K562 (cell line): ENCODE data around the gene GYG2. TPM values are rescaled to one million over a fixed set of nuclear protein-coding genes. Genes with fewer than 3 reads are reported as not detected.

Experiments
- ATAC-seq: fragments of 200-7000 bp; cut with Tn5 transposase; 3 replicates; pipeline ENCODE4 v1.9.1; 2020; ENCODE audit warnings: moderate library complexity
- BruUV-seq: library from RNA; stranded (reverse); fragments of 400-500 nt; replicated peaks from 2 replicates; lab custom pipeline; 2021; lab: Mats Ljungman, UMichigan
- CTCF ChIA-PET: fragments of 300-600 bp; formaldehyde crosslinking; extraction: SDS; loops from one replicate; lab custom pipeline; 2021; ENCODE audit warnings: low intra/inter-chr PET ratio; lab: Yijun Ruan, JAX
- POLR2A ChIA-PET: fragments of 300-600, 350-650 bp; sonication (Branson Sonifier 250); formaldehyde crosslinking; extraction: SDS; loops from one replicate; lab custom pipeline; 2021; ENCODE audit warnings: antibody characterized with exemption, inconsistent platforms; lab: Yijun Ruan, JAX
- DNase-seq, 4 experiments: peaks; one replicate each; pipeline versions ENCODE4 v3.0.0 to v3.0.0-alpha.2; 2011 to 2018; ENCODE audit warnings: low spot score in 3 of 4, mixed read lengths in 3 of 4; ENCODE audit errors: extremely low read depth in 1 of 4
- FAIRE-seq: peaks from 2 replicates; lab custom pipeline; 2011; peaks lifted over from hg19 to GRCh38; lab: Jason Lieb, UNC
- H2AFZ ChIP-seq: 2 replicates; pipeline ENCODE4 v1.6.0; 2011; ENCODE audit warnings: low read depth, low read length, control low read depth, inconsistent platforms
- H3K27ac ChIP-seq: fragments of 200-600 bp; 3 replicates; pipeline ENCODE4 v1.8.0; 2011; ENCODE audit warnings: low read depth, mild to moderate bottlenecking, control low read depth, inconsistent platforms, low read length, moderate library complexity, mixed read lengths; ENCODE audit errors: extremely low read depth
- H3K27me3 ChIP-seq, 2 experiments: fragments of 300-600 bp in 1 of 2; 2 replicates in 1 of 2; 3 replicates in 1 of 2; pipeline versions ENCODE4 v1.6.0 to v1.8.0; 2011; ENCODE audit warnings: inconsistent platforms in 2 of 2, low read length in 2 of 2, mild to moderate bottlenecking in 1 of 2, mixed read lengths in 1 of 2, moderate library complexity in 1 of 2; ENCODE audit not compliant: control insufficient read depth in 2 of 2, insufficient read depth in 2 of 2
- H3K36me3 ChIP-seq: fragments of 300-600 bp; 3 replicates; pipeline ENCODE4 v1.8.0; 2011; ENCODE audit warnings: mild to moderate bottlenecking, low read length, inconsistent platforms; ENCODE audit not compliant: control insufficient read depth, insufficient read depth
- H3K4me1 ChIP-seq, 2 experiments: fragments of 200-600 bp in 1 of 2; replicated peaks in 1 of 2; 2 replicates in 1 of 2; 3 replicates in 1 of 2; pipeline versions ENCODE4 v1.5.1 to v1.8.0; 2011; ENCODE audit warnings: inconsistent platforms in 2 of 2, low read length in 2 of 2, mild to moderate bottlenecking in 1 of 2, mixed read lengths in 1 of 2, moderate library complexity in 1 of 2; ENCODE audit not compliant: control insufficient read depth in 2 of 2, insufficient read depth in 2 of 2
- H3K4me2 ChIP-seq: 2 replicates; pipeline ENCODE4 v1.6.1; 2011; ENCODE audit warnings: low read length, control low read depth, inconsistent platforms, mixed read lengths; ENCODE audit not compliant: insufficient read depth
- H3K4me3 ChIP-seq: fragments of 200-600 bp; sonication (generic), shearing (Covaris generic); 2 replicates; pipeline ENCODE4 v1.5.1; 2016; ENCODE audit warnings: control low read depth, inconsistent platforms
- H3K79me2 ChIP-seq: fragments of 200-600 bp; 3 replicates; pipeline ENCODE4 v1.8.0; 2011; ENCODE audit warnings: low read length, inconsistent platforms; ENCODE audit not compliant: control insufficient read depth, insufficient read depth
- H3K9ac ChIP-seq, 2 experiments: 2 replicates each; pipeline versions ENCODE4 v1.6.0 to v1.6.1; 2011; ENCODE audit warnings: low read depth in 2 of 2, low read length in 2 of 2, control low read depth in 1 of 2, inconsistent platforms in 1 of 2, mild to moderate bottlenecking in 1 of 2, mixed read lengths in 1 of 2; ENCODE audit not compliant: insufficient read depth in 1 of 2
- H3K9me1 ChIP-seq: one replicate; pipeline ENCODE4 v1.6.0; 2011; ENCODE audit warnings: inconsistent platforms, mild to moderate bottlenecking, low read length, moderate library complexity; ENCODE audit not compliant: control insufficient read depth, insufficient read depth
- H3K9me3 ChIP-seq: replicated peaks from 2 replicates; pipeline ENCODE4 v1.5.1; 2011; ENCODE audit warnings: low read depth, low read length, inconsistent platforms; ENCODE audit not compliant: control insufficient read depth, insufficient read depth
- H4K20me1 ChIP-seq: replicated peaks from 2 replicates; pipeline ENCODE4 v1.6.1; 2011; ENCODE audit warnings: low read length, inconsistent platforms, mixed read lengths; ENCODE audit not compliant: control insufficient read depth, insufficient read depth
- C11orf30 ChIP-seq: fragments of 450-650 bp; IDR thresholded peaks from 2 replicates; pipeline ENCODE4 v1.6.1; 2016; ENCODE audit warnings: low read depth, mild to moderate bottlenecking
- ETV5 ChIP-seq: sonication (generic); formaldehyde crosslinking; IDR thresholded peaks from 2 replicates; pipeline ENCODE4 v1.4.0; 2020; ENCODE audit warnings: low read depth, mild to moderate bottlenecking, missing genetic modification reagents
- HDGF ChIP-seq: fragments of 450-650 bp; IDR thresholded peaks from 2 replicates; pipeline ENCODE4 v1.6.1; 2016
- MAZ ChIP-seq, 2 experiments: fragments of 450-650 bp in 1 of 2; sonication (generic) in 1 of 2; formaldehyde crosslinking; IDR thresholded peaks in 1 of 2; conservative IDR thresholded peaks in 1 of 2; 2 replicates each; pipeline versions ENCODE4 v1.4.0 to v1.5.0; 2020; ENCODE audit warnings: mild to moderate bottlenecking in 1 of 2, missing genetic modification reagents in 1 of 2
- MTA3 ChIP-seq: fragments of 450-650 bp; formaldehyde crosslinking; IDR thresholded peaks from 2 replicates; pipeline ENCODE4 v1.6.1; 2017; ENCODE audit warnings: mild to moderate bottlenecking, borderline replicate concordance
- POLR3A ChIP-seq: IDR thresholded peaks from 2 replicates; pipeline ENCODE4 v1.6.1; 2011; ENCODE audit warnings: borderline replicate concordance, mild to moderate bottlenecking, moderate library complexity; ENCODE audit not compliant: insufficient read length, insufficient read depth; ENCODE audit errors: extremely low read depth
- SETDB1 ChIP-seq: IDR thresholded peaks from one replicate; pipeline ENCODE4 v1.6.1; 2012; ENCODE audit warnings: low read length, control low read depth, inconsistent platforms
- ZNF436 ChIP-seq: fragments of 250-450, 450-650 bp; sonication (Bioruptor Pico); formaldehyde crosslinking; IDR thresholded peaks from 2 replicates; pipeline ENCODE4 v1.7.0; 2020; ENCODE audit warnings: mild to moderate bottlenecking
- ZNF668 ChIP-seq: fragments of 250-450 bp; sonication (Bioruptor Pico); IDR thresholded peaks from 2 replicates; pipeline ENCODE4 v1.8.0; 2022; ENCODE audit warnings: mild to moderate bottlenecking, inconsistent platforms
- WGBS: fragments of 100-300 bp; shearing (Covaris generic); methylation state at CpG from one replicate; pipeline ENCODE4 v1.1.6; 2016; ENCODE audit warnings: low coverage, mixed read lengths; ENCODE audit not compliant: insufficient coverage; ENCODE audit errors: missing lambda C conversion rate; 5-methylcytosine and 5-hydroxymethylcytosine counted together
- in situ Hi-C: fragments of 300-500 bp; cut with MboI; formaldehyde crosslinking; loops from 4 replicates; pipeline ENCODE4 v1.15.0; 2018; ENCODE audit warnings: inconsistent platforms, mixed read lengths
- intact Hi-C: fragments of 100-400 bp; cut with micrococcal nuclease; formaldehyde crosslinking; loops from 2 replicates; pipeline ENCODE4 v1.14.2; 2022
- polyA plus RNA-seq, 8 experiments: library from polyadenylated mRNA; depleted of rRNA in 4 of 8; stranded (reverse) in 5 of 8; unstranded in 3 of 8; fragments of >200 nt; fragmentation: Nextera tagmentation in 2 of 8; fragmentation: Illumina TruSeq in 1 of 8; extraction: Ambion mirVana in 2 of 8; extraction: Trizol in 1 of 8; gene quantifications; 2 replicates each; pipeline versions ENCODE4 v1.2.1 to v1.2.3, GENCODE V29; 2011 to 2014; ENCODE audit warnings: inconsistent platforms in 1 of 8, missing spikeins in 1 of 8
- total RNA-seq, 7 experiments: library from RNA; depleted of rRNA in 6 of 7; stranded (reverse); fragments of >200 nt in 6 of 7; fragmentation: Illumina TruSeq in 2 of 7; extraction: Trizol in 2 of 7; gene quantifications; 2 replicates each; pipeline versions ENCODE4 v1.2.1 to v1.2.3, GENCODE V29; 2011 to 2021; ENCODE audit warnings: low replicate concordance in 1 of 7
- TF ChIP-seq, protein P1 (sequence below), 2 experiments: fragments of 250-450 bp in 1 of 2; fragments of 450-650 bp in 1 of 2; sonication (Bioruptor Pico) in 1 of 2; IDR thresholded peaks; 2 replicates each; pipeline versions ENCODE4 v1.6.1 to v1.8.0; 2016 to 2021; ENCODE audit warnings: mild to moderate bottlenecking in 2 of 2, moderate library complexity in 2 of 2, missing compliant biosample characterization in 1 of 2, missing genetic modification characterization in 1 of 2
- TF ChIP-seq, protein P2 (sequence below): fragments of 250-450 bp; sonication (Bioruptor Pico); IDR thresholded peaks from 2 replicates; pipeline ENCODE4 v1.8.0; 2021; ENCODE audit warnings: moderate library complexity, mild to moderate bottlenecking, inconsistent platforms
- TF ChIP-seq, protein P3 (sequence below): fragments of 450-650 bp; IDR thresholded peaks from 2 replicates; pipeline ENCODE4 v1.6.1; 2017; ENCODE audit warnings: antibody characterized with exemption

The GYG2 gene
- total and polyA plus RNA-seq, 9 of the 15 experiments (the other 6 are each of a cell fraction or from before 2014, with no cell fraction given) = 0.24 to 4.4 (median 2.9) TPM

DNA sequence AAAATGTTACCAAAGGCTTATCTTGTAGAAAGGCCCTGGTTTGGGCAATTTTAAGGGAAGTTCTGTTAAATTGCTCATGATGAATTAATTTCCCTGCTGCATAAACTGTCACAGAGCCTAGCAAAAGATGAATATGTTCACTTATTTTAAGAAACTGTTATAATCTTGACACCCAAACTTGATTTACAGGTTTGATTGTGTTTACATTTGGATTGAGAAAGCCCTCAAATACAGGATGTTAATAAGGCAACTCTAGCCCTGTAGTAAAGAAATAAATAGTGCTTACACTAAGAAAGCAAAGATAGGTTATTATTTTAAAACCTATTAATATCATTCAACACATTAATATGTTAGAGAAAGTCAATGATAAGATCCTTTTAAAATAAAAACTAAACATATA lies 18.3 kb downstream of the GYG2 start (continued):
- TF ChIP-seq, protein P1, sequence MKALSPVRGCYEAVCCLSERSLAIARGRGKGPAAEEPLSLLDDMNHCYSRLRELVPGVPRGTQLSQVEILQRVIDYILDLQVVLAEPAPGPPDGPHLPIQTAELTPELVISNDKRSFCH (CRISPR knock-in tag; IDR thresholded peaks at IDR 0.05) = no peak
- TF ChIP-seq, protein P1 (tag; IDR thresholded peaks at IDR 0.05) = no peak
- TF ChIP-seq, all 486 proteins: peak for 0

DNA sequence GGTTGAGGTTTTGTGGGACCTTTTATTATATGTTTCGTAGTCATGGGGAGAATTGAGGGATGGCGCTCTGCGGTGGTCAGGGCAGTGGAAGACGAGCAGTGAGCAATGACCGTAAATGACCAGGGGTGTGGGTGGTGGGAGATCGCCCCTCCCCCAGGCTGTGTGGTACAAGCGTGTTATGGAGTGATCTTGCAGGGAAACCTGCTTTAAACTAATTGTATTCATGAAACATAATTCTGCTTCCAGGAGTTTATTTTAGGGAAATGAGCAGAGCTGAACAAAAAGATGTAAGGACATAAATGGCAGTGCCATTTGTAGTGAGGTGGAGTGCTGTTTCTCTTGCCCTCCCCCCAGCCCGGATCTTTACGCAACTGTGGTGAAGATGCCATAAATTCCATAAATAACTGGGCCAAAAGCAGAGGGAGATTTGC lies 20.2 kb downstream of the GYG2 start:
- BruUV-seq = no TSS peak
- Histone ChIP-seq H3K79me2 (no peaks in the 10 kb centered on the region), H3K4me2 (no peak overlapping the region), H2AFZ (no peak overlapping the region), H3K9me3 (no peaks in the 10 kb centered on the region), H3K9ac (no peak overlapping the region), H3K4me1 (no peaks in the 10 kb centered on the region), H3K36me3 (no peaks in the 10 kb centered on the region), H3K4me3 (no peak overlapping the region), H3K9me1 (no peaks in the 10 kb centered on the region), H3K27me3 (no peaks in the 10 kb centered on the region), H4K20me1 (no peaks in the 10 kb centered on the region), H3K27ac (no peak overlapping the region)
- 65% methylated on average over 9 of the region's 9 CpGs for WGBS
- no peak for FAIRE-seq
- POLR2A ChIA-PET = no interaction called here
- DNase-seq = no peak
- intact Hi-C loops = no loop called here
- ATAC-seq = no peak
- in situ Hi-C loops = no loop called here
- CTCF ChIA-PET = no interaction called here
- TF ChIP-seq POLR3A (no peak), ZNF436 (CRISPR knock-in tag) (no peak), ZNF668 (CRISPR knock-in tag) (no peak), MAZ (CRISPR knock-in tag; conservative IDR thresholded peaks at IDR 0.05 in 1 of 2, IDR thresholded peaks at IDR 0.05 in 1 of 2) (no peak), C11orf30 (no peak), ETV5 (CRISPR knock-in tag) (no peak), SETDB1 (no peak), MTA3 (no peak), HDGF (no peak)
- TF ChIP-seq, protein P2, sequence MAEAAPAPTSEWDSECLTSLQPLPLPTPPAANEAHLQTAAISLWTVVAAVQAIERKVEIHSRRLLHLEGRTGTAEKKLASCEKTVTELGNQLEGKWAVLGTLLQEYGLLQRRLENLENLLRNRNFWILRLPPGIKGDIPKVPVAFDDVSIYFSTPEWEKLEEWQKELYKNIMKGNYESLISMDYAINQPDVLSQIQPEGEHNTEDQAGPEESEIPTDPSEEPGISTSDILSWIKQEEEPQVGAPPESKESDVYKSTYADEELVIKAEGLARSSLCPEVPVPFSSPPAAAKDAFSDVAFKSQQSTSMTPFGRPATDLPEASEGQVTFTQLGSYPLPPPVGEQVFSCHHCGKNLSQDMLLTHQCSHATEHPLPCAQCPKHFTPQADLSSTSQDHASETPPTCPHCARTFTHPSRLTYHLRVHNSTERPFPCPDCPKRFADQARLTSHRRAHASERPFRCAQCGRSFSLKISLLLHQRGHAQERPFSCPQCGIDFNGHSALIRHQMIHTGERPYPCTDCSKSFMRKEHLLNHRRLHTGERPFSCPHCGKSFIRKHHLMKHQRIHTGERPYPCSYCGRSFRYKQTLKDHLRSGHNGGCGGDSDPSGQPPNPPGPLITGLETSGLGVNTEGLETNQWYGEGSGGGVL = no peak
- TF ChIP-seq, protein P3, sequence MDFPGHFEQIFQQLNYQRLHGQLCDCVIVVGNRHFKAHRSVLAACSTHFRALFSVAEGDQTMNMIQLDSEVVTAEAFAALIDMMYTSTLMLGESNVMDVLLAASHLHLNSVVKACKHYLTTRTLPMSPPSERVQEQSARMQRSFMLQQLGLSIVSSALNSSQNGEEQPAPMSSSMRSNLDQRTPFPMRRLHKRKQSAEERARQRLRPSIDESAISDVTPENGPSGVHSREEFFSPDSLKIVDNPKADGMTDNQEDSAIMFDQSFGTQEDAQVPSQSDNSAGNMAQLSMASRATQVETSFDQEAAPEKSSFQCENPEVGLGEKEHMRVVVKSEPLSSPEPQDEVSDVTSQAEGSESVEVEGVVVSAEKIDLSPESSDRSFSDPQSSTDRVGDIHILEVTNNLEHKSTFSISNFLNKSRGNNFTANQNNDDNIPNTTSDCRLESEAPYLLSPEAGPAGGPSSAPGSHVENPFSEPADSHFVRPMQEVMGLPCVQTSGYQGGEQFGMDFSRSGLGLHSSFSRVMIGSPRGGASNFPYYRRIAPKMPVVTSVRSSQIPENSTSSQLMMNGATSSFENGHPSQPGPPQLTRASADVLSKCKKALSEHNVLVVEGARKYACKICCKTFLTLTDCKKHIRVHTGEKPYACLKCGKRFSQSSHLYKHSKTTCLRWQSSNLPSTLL = no peak
